ENCODE measurements around the gene TMEM253.

DNA sequence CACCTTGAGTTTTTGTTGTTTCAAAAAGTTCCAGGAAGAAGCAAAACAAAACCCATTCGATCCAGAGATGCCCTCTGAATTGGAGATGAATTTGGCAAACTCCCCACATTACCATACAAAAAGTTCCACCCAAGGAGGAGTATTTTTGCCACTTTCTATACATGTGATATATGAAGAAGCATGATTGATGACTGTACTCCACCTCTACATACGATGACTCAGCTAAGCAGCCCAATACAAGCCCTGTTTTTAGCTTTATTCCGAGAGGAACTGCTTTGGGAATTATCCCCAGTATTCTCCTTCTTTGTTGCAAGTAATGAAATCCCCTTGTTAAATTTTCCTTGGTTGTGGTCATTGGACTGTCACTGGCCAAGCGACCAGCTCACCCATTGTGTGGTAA, 11.4 kb downstream of the TMEM253 start:
- TF ChIP-seq POLR2A (IDR thresholded peaks at IDR 0.05) = no peak
- TF ChIP-seq, protein P1, sequence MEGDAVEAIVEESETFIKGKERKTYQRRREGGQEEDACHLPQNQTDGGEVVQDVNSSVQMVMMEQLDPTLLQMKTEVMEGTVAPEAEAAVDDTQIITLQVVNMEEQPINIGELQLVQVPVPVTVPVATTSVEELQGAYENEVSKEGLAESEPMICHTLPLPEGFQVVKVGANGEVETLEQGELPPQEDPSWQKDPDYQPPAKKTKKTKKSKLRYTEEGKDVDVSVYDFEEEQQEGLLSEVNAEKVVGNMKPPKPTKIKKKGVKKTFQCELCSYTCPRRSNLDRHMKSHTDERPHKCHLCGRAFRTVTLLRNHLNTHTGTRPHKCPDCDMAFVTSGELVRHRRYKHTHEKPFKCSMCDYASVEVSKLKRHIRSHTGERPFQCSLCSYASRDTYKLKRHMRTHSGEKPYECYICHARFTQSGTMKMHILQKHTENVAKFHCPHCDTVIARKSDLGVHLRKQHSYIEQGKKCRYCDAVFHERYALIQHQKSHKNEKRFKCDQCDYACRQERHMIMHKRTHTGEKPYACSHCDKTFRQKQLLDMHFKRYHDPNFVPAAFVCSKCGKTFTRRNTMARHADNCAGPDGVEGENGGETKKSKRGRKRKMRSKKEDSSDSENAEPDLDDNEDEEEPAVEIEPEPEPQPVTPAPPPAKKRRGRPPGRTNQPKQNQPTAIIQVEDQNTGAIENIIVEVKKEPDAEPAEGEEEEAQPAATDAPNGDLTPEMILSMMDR (IDR thresholded peaks at IDR 0.05) = no peak

Data from esophagus squamous epithelium (tissue), 4 donors.